Loucy (cell line): ENCODE measurements around the gene CGB2.
"Not testable (repeated sequence)": the region's sequence is repeated elsewhere in the genome, so short reads cannot be mapped to it uniquely, and the experiment has no call there.

Experiments
- H2AFZ ChIP-seq: fragments of 200-600 bp; sonication (generic); 2 replicates; pipeline ENCODE4 v1.6.0; 2016; ENCODE audit warnings: antibody characterized with exemption, mild to moderate bottlenecking, low read length, moderate library complexity
- H3F3A ChIP-seq: fragments of 200-600 bp; 2 replicates; pipeline ENCODE4 v1.6.0; 2016; ENCODE audit warnings: antibody characterized with exemption, low read depth, mild to moderate bottlenecking
- H3K27me3 ChIP-seq: fragments of 200-600 bp; sonication (generic); 2 replicates; pipeline ENCODE4 v1.6.1; 2014; ENCODE audit warnings: low read length, mild to moderate bottlenecking; ENCODE audit not compliant: insufficient read depth, poor library complexity, severe bottlenecking
- H3K36me3 ChIP-seq: fragments of 200-600 bp; sonication (generic); 2 replicates; pipeline ENCODE4 v1.6.1; 2016; ENCODE audit warnings: low read length; ENCODE audit not compliant: insufficient read depth
- H3K4me1 ChIP-seq: fragments of 200-600 bp; sonication (generic); 2 replicates; pipeline ENCODE4 v1.5.1; 2014; ENCODE audit warnings: low read length, mild to moderate bottlenecking; ENCODE audit not compliant: insufficient read depth, poor library complexity, severe bottlenecking
- H3K4me2 ChIP-seq: fragments of 200-600 bp; sonication (generic); 2 replicates; pipeline ENCODE4 v1.6.0; 2014; ENCODE audit warnings: antibody characterized with exemption, low read length, low read depth, mild to moderate bottlenecking; ENCODE audit not compliant: poor library complexity, severe bottlenecking
- H3K4me3 ChIP-seq: fragments of 200-600 bp; sonication (generic); 2 replicates; pipeline ENCODE4 v1.5.1; 2014; ENCODE audit warnings: low read length, mild to moderate bottlenecking, mixed read lengths; ENCODE audit not compliant: poor library complexity, severe bottlenecking
- H3K79me2 ChIP-seq: fragments of 200-600 bp; sonication (generic); 2 replicates; pipeline ENCODE4 v1.6.1; 2014; ENCODE audit warnings: low read length; ENCODE audit not compliant: insufficient read depth
- H3K9ac ChIP-seq: fragments of 200-600 bp; sonication (generic); 2 replicates; pipeline ENCODE4 v1.6.0; 2014; ENCODE audit warnings: mild to moderate bottlenecking, low read depth, low read length, moderate library complexity; ENCODE audit not compliant: poor library complexity, severe bottlenecking
- H3K9me2 ChIP-seq: fragments of 200-600 bp; sonication (generic); replicated peaks from 2 replicates; pipeline ENCODE4 v1.6.1; 2016; ENCODE audit warnings: low read depth, low read length, mixed read lengths
- H3K9me3 ChIP-seq: fragments of 200-600 bp; sonication (generic); 2 replicates; pipeline ENCODE4 v1.6.1; 2014; ENCODE audit warnings: mild to moderate bottlenecking, antibody characterized with exemption, low read length, low read depth; ENCODE audit not compliant: insufficient read depth
- H4K20me1 ChIP-seq: fragments of 200-600 bp; sonication (generic); 2 replicates; pipeline ENCODE4 v1.6.0; 2014; ENCODE audit warnings: antibody characterized with exemption, low read length, mild to moderate bottlenecking; ENCODE audit not compliant: insufficient read depth, poor library complexity, severe bottlenecking
- CTCF ChIP-seq: fragments of 200-600 bp; sonication (generic); conservative IDR thresholded peaks from 2 replicates; pipeline ENCODE4 v1.5.1; 2014; ENCODE audit warnings: mild to moderate bottlenecking, antibody characterized with exemption, low read length
- EZH2phosphoT487 ChIP-seq: fragments of 200-600 bp; IDR thresholded peaks from 2 replicates; pipeline ENCODE4 v1.6.1; 2018; ENCODE audit warnings: antibody characterized with exemption, mild to moderate bottlenecking, moderate library complexity, borderline replicate concordance

The CGB2 gene

GRCh38 chr19:49043548-49043947, 11.9 kb downstream of the CGB2 start, which contains the start of gene CGB5:
Gene CGB5, plus strand, starts transcription at chr19:49043848. Its CDS starts 362 bp downstream, at chr19:49044210.
- not testable (repeated sequence) for H3K79me2 ChIP-seq, H3K9me3 ChIP-seq, H3K9me2 ChIP-seq, H3K36me3 ChIP-seq, H3K9ac ChIP-seq, H3K4me1 ChIP-seq, H3K4me3 ChIP-seq, H3K4me2 ChIP-seq, H3F3A ChIP-seq, H4K20me1 ChIP-seq, H3K27me3 ChIP-seq, H2AFZ ChIP-seq

- H3K4me1 ChIP-seq, H3F3A ChIP-seq, H3K9me3 ChIP-seq, H3K9me2 ChIP-seq, H4K20me1 ChIP-seq, H2AFZ ChIP-seq, H3K9ac ChIP-seq, H3K4me2 ChIP-seq, H3K79me2 ChIP-seq, H3K27me3 ChIP-seq, H3K4me3 ChIP-seq, H3K36me3 ChIP-seq: not testable (repeated sequence)
These were observed 17.3 kb downstream of the CGB2 start, which contains the start of gene CGB8 for GRCh38 chr19:49049011-49049410. Gene CGB8, minus strand, starts transcription at chr19:49049111. Its CDS starts 372 bp downstream, at chr19:49048739.

DNA sequence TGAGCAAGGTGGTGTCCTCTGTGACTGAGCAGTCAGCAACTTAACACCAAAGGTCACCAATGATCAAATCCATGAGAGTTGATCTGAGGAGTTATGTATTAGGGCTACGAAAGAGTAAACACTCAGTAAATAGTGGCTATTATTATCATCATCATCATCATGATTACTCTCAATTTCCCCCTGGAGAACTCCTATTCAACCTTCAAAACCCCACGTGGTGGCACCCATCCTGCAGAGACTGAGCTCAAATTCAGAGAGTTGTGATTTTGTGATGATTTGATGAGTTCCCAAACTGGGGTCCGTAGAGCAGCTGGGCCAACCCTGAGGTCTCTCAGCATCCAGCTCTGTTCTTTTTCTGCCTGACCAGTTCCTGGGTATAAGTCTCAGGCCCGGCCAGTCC, 18.1 kb downstream of the CGB2 start:
- not testable (repeated sequence) for H2AFZ ChIP-seq

DNA sequence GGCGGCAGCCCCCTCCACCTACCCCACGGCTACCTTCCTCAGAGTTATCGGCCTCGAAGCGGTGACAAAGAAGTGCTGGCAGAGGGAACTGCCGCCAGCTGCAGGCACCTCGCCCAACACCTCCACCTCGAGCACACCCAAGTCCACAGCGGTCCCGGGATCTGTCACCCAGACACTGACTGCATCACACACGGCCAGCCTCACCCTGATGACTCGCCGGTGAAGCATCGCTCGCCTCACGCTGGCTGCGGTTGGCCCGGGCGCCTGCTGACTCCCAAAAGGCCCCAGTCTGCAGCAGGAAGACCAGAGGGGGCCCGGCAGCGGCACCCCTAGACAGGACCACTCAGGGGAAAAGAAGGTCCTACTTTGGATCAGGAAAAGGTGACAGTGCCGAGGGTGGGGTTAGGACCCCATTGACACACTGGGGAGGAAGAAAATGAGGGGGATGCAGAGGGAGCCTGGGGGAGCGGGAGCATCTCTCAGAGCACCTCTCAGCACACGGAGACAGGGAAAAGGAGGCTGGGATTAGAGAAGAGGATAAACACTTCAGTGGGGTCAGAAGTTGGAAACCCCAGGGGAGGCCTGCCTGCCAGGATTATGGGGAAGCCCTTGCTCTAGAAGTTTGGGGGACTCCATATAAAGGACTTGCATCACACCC, 18.8 kb downstream of the CGB2 start:
- not testable (repeated sequence) for H3K9ac ChIP-seq, H3K4me1 ChIP-seq, H3K79me2 ChIP-seq, H3K27me3 ChIP-seq, H2AFZ ChIP-seq, H3K4me2 ChIP-seq, H3K9me2 ChIP-seq, H3F3A ChIP-seq, H3K36me3 ChIP-seq, H4K20me1 ChIP-seq, H3K4me3 ChIP-seq, H3K9me3 ChIP-seq

More for the DNA sequence above, 18.1 kb downstream of the CGB2 start:
- H3K4me1 ChIP-seq, H3K9me3 ChIP-seq, H3K9me2 ChIP-seq, H3K36me3 ChIP-seq, H3F3A ChIP-seq, H3K79me2 ChIP-seq, H4K20me1 ChIP-seq, H3K4me2 ChIP-seq, H3K9ac ChIP-seq, H3K4me3 ChIP-seq, H3K27me3 ChIP-seq: not testable (repeated sequence)

DNA sequence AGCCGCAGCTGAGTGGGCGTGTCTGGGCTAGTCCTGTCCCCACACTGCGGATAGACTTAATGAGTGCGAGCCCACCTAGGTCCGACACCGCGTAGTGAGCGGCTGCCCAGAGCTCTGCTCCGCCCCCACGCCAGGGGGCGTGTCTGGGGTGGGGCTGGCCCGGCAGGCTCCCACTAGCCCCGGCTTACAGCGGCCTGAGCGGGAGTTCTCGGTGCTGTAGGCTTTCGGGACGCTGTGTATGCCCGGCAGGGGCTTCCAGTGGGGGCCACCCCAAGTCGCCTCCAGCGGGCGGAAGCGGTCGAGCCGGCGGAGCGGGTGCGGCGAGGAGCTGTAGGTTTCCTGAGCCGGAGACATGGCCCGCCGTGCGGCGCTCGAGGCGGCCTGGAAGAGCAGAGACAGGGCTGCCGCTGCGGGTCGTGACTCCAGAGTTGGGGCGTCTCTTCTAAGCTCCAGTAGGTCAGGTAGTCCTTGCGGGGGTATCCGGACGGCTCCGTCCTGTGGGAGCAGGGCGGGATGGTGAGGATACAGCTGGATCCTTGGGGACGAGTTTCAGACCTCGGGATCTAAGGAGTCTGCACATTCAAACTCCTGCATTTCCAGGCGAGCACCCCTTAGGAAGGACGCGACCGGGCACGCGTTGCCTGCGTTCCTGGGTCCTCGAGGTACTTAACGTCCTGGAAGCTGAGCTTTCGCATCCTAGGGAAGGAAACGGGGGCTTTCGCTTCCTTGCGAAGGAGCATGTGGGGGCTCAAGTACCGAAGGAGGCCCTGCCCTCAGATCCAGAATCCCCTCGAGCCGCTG, 24.6 kb downstream of the CGB2 start:
- TF ChIP-seq CTCF (no peak), EZH2phosphoT487 (no peak)
- H2AFZ ChIP-seq = no peak overlapping the region
- H3K27me3 ChIP-seq = no peaks in the 10 kb centered on the region
- no peak overlapping the region for H3K4me3 ChIP-seq
- no peaks in the 10 kb centered on the region for H3K36me3 ChIP-seq
- no peaks in the 10 kb centered on the region for H3K9me3 ChIP-seq
- no peaks in the 10 kb centered on the region for H3K4me1 ChIP-seq
- H3K79me2 ChIP-seq = no peaks in the 10 kb centered on the region
- no peaks in the 10 kb centered on the region for H3F3A ChIP-seq
- no peak overlapping the region for H3K4me2 ChIP-seq
- H4K20me1 ChIP-seq = no peaks in the 10 kb centered on the region
- no peak overlapping the region for H3K9ac ChIP-seq
- H3K9me2 ChIP-seq = no peaks in the 10 kb centered on the region

- not testable (repeated sequence) for H3K79me2 ChIP-seq, H4K20me1 ChIP-seq, H3K9me2 ChIP-seq, H2AFZ ChIP-seq, H3K4me2 ChIP-seq, H3K9ac ChIP-seq, H3K9me3 ChIP-seq, H3K27me3 ChIP-seq, H3K4me3 ChIP-seq, H3K36me3 ChIP-seq, H3K4me1 ChIP-seq, H3F3A ChIP-seq
These were observed 25.4 kb downstream of the CGB2 start for GRCh38 chr19:49056902-49057596.
